ENCODE measurements around the gene SURF6. TPM values are rescaled to one million over a fixed set of nuclear protein-coding genes. Genes with fewer than 3 reads are reported as not detected.

Gene SURF6
- total RNA-seq, 1 donor from 2014 or later = 21.7 TPM

DNA sequence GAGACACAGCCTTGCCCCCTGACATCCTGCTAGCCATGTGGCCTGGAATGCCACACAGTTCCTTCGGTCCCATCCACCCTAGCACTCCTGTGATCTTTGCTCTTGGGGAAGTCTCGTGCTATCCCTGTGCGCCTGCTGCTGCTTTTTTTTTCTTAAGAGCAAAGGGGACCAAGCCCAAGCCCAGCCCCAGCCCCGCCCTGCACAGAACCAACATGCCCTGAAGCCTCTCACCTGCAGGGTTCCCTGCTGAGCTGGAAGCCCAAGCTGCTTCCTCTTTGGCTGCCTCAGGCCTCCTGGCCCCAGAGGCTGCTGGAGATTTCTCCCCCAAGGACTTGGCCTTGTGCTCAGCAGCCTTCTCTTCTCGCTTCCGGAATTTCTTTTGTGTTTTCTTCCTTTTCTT, 1.8 kb downstream of the SURF6 start:
- Mint-ChIP-seq H3K27ac (ENCODE audit: unreplicated experiment) (no peak overlapping the region), H3K36me3 (ENCODE audit: low read depth, unreplicated experiment) (peaks cover 34% of the 10 kb centered on the region), H3K4me1 (ENCODE audit: unreplicated experiment) (peaks cover 17% of the 10 kb centered on the region), H3K4me3 (ENCODE audit: unreplicated experiment) (no peak overlapping the region), H3K9me3 (ENCODE audit: unreplicated experiment) (no peaks in the 10 kb centered on the region), H3K27me3 (ENCODE audit: unreplicated experiment) (peaks cover 4% of the 10 kb centered on the region)
- TF ChIP-seq, protein P1, sequence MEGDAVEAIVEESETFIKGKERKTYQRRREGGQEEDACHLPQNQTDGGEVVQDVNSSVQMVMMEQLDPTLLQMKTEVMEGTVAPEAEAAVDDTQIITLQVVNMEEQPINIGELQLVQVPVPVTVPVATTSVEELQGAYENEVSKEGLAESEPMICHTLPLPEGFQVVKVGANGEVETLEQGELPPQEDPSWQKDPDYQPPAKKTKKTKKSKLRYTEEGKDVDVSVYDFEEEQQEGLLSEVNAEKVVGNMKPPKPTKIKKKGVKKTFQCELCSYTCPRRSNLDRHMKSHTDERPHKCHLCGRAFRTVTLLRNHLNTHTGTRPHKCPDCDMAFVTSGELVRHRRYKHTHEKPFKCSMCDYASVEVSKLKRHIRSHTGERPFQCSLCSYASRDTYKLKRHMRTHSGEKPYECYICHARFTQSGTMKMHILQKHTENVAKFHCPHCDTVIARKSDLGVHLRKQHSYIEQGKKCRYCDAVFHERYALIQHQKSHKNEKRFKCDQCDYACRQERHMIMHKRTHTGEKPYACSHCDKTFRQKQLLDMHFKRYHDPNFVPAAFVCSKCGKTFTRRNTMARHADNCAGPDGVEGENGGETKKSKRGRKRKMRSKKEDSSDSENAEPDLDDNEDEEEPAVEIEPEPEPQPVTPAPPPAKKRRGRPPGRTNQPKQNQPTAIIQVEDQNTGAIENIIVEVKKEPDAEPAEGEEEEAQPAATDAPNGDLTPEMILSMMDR (IDR thresholded peaks at IDR 0.05; ENCODE audit: unreplicated experiment) = no peak
- DNase-seq (ENCODE audit: low spot score) = no peak

DNA sequence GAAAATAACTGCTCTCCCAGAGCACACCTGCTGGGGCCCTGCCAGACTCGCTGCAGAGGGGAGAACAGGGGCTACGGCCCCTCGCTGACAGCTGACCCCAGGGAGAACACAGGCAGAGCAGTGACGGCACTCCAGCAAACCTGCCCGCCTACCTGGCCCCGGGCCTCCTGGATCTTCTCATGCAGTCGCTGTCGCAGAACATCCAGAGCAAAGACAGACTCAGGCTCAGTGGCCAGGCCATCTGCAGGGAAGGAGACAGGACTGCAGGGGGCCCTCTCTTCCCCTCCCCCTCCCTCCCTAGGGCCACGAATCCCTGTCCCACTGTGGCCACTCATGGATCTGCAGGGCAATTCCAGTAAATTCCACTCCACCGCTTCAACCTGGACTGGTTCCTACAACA, 2.4 kb downstream of the SURF6 start:
- TF ChIP-seq, protein P1 (IDR thresholded peaks at IDR 0.05; ENCODE audit: unreplicated experiment) = no peak
- Mint-ChIP-seq H3K27me3 (ENCODE audit: unreplicated experiment) (no peaks in the 10 kb centered on the region), H3K9me3 (ENCODE audit: unreplicated experiment) (no peaks in the 10 kb centered on the region), H3K4me3 (ENCODE audit: unreplicated experiment) (peak overlapping the region; percentile 59), H3K36me3 (ENCODE audit: low read depth, unreplicated experiment) (peaks cover 29% of the 10 kb centered on the region), H3K4me1 (ENCODE audit: unreplicated experiment) (peaks cover 17% of the 10 kb centered on the region), H3K27ac (ENCODE audit: unreplicated experiment) (no peak overlapping the region)
- no peak for DNase-seq (ENCODE audit: low spot score)

DNA sequence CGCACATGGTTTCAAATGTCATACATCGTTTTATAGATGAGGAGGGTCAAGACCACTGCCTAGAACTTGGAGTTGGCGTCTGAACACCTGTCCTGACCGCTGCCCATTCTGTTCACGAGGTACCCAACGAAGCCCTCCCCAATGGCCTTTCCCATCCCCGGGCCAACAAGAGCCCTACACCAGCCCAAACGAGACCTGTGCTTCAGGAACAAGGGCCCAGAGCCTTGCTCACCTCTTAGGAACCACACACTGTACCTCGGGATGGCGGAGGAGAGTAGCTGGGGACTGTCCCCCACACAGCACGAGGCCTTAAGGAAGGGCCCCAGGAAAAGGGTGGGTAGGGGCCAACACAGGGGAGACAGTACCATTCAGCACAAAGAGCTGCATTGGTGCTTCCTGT, 3.0 kb downstream of the SURF6 start:
- Mint-ChIP-seq H3K9me3 (ENCODE audit: unreplicated experiment) (no peaks in the 10 kb centered on the region), H3K36me3 (ENCODE audit: low read depth, unreplicated experiment) (peaks cover 29% of the 10 kb centered on the region), H3K27me3 (ENCODE audit: unreplicated experiment) (no peaks in the 10 kb centered on the region), H3K27ac (ENCODE audit: unreplicated experiment) (no peak overlapping the region), H3K4me3 (ENCODE audit: unreplicated experiment) (no peak overlapping the region), H3K4me1 (ENCODE audit: unreplicated experiment) (peaks cover 17% of the 10 kb centered on the region)
- no peak for DNase-seq (ENCODE audit: low spot score)
- TF ChIP-seq, protein P1 (IDR thresholded peaks at IDR 0.05; ENCODE audit: unreplicated experiment) = no peak

DNA sequence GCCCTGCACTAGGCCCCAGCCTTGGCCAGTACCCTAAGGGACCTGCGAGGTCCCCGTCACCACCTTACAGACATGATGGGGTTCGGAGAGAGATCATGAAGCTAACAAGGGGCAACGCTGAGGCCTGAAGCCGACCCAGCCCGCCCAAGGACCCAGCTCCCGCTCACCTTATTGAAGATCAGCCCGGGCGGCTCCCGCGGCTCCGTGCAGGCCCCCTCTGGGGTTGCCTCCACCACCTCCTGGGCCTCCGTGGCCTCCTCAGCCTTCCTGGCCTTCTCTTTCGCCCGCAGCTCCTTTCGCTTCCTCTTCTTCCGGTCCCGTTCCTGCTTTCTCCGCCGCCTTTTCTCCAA, 3.6 kb downstream of the SURF6 start:
- no peak overlapping the region for H3K27ac Mint-ChIP-seq (ENCODE audit: unreplicated experiment)
- TF ChIP-seq, protein P1 (IDR thresholded peaks at IDR 0.05; ENCODE audit: unreplicated experiment) = no peak
- H3K9me3 Mint-ChIP-seq (ENCODE audit: unreplicated experiment) = no peaks in the 10 kb centered on the region
- peaks cover 29% of the 10 kb centered on the region for H3K36me3 Mint-ChIP-seq (ENCODE audit: low read depth, unreplicated experiment)
- H3K4me1 Mint-ChIP-seq (ENCODE audit: unreplicated experiment) = peaks cover 17% of the 10 kb centered on the region
- no peak overlapping the region for H3K4me3 Mint-ChIP-seq (ENCODE audit: unreplicated experiment)
- H3K27me3 Mint-ChIP-seq (ENCODE audit: unreplicated experiment) = no peaks in the 10 kb centered on the region
- DNase-seq (ENCODE audit: low spot score) = no peak

DNA sequence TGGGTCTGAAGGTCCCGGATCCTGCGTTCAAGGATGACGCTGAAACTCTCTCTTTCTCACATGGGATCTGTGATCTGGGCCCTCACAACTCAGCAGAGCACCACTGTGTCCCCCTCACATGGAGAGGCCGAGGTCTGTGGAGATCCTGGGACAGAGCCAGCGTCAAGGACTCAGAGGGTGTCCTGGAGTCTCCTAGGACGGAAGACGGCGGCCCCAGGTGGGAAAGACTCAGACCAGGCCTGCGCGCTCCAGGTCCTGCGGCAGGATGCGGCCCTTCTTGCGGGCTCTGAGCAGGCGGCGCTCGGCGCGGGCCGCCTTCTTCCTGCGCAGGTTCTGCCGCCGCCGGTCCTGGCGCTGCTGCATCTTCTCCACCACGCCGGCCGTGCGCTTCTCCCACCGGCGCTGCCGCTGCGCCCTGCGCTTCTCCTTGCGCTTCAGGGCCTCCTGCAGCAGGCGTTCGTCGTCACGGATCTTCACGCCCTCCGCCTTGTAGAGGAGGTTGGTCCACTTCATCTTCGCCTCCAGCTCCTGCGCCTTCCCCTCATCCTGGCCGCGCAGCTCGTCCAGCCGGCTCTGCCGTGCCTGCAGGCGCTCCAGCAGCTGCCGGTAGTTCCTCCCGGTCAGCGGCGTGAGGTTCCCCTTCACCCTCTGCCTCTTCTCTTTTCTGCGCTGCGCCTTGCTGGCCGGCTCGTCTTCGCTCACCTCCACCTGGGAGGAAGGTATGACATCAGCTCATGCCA, 4.2 kb downstream of the SURF6 start:
- no peak overlapping the region for H3K27ac Mint-ChIP-seq (ENCODE audit: unreplicated experiment)
- TF ChIP-seq, protein P1 (IDR thresholded peaks at IDR 0.05; ENCODE audit: unreplicated experiment) = no peak
- peaks cover 17% of the 10 kb centered on the region for H3K4me1 Mint-ChIP-seq (ENCODE audit: unreplicated experiment)
- DNase-seq (ENCODE audit: low spot score) = no peak
- no peaks in the 10 kb centered on the region for H3K9me3 Mint-ChIP-seq (ENCODE audit: unreplicated experiment)
- no peak overlapping the region for H3K4me3 Mint-ChIP-seq (ENCODE audit: unreplicated experiment)
- H3K36me3 Mint-ChIP-seq (ENCODE audit: low read depth, unreplicated experiment) = peaks cover 29% of the 10 kb centered on the region
- no peaks in the 10 kb centered on the region for H3K27me3 Mint-ChIP-seq (ENCODE audit: unreplicated experiment)

Data from endothelial cell (in vitro differentiated cells).